GM12865 (cell line): Measurements from ENCODE around the gene SLC22A2.

Source experiments
- DNase-seq: peaks from one replicate; pipeline ENCODE4 v3.0.0; 2010; ENCODE audit warnings: low read depth
- H3K4me3 ChIP-seq: 2 replicates; pipeline ENCODE4 v1.5.1; 2011; ENCODE audit warnings: mild to moderate bottlenecking, low read depth, low read length, control low read depth
- TF ChIP-seq, protein P1 (sequence below): IDR thresholded peaks from 2 replicates; pipeline ENCODE4 v1.5.1; 2011; ENCODE audit warnings: low read length, control low read depth, low read depth, inconsistent platforms; ENCODE audit not compliant: insufficient read depth; ENCODE audit errors: missing control alignments

SLC22A2 gene

DNA sequence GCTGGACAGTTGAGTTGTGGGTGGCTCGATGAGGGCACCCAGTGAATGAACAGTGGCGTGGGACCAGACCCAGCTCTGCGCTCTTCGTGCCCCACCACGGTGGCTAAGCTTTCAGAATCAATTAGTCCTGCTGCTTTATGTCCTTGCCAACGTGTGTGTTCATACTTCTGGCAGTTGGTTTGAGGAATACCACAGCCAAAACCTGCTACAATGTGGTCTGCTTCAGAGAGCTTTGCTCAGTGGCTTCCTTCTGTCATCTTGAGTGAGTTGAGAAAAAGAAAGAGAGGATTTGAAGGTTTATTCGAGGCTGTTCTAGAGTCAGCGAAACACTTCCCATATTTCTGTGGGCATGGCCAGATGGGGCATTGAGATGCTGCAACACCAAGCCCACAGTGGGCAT lies 39.5 kb upstream of the SLC22A2 start:
- DNase-seq: no peak
- TF ChIP-seq, protein P1, sequence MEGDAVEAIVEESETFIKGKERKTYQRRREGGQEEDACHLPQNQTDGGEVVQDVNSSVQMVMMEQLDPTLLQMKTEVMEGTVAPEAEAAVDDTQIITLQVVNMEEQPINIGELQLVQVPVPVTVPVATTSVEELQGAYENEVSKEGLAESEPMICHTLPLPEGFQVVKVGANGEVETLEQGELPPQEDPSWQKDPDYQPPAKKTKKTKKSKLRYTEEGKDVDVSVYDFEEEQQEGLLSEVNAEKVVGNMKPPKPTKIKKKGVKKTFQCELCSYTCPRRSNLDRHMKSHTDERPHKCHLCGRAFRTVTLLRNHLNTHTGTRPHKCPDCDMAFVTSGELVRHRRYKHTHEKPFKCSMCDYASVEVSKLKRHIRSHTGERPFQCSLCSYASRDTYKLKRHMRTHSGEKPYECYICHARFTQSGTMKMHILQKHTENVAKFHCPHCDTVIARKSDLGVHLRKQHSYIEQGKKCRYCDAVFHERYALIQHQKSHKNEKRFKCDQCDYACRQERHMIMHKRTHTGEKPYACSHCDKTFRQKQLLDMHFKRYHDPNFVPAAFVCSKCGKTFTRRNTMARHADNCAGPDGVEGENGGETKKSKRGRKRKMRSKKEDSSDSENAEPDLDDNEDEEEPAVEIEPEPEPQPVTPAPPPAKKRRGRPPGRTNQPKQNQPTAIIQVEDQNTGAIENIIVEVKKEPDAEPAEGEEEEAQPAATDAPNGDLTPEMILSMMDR: no peak
- H3K4me3 ChIP-seq: no peak overlapping the region

DNA sequence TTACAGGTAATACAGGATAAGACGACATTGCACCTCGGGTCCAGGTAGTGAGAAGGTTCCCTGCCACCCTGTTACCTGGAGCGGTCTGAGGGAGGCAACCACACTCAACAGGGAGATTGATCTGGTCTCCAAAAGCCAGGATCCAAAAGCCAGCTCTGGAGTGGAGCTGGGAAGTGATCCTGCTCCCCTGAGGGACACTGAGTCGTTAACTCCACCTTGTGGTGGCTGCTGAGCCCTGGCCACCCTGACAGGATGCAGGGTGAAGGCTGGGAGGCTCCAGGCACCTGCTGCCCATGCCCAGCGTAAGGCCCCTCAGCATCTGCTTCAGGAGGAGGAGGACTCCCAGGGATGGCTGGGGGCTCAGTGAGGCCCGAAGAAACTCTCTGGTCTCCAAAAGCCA lies 38.7 kb upstream of the SLC22A2 start:
- TF ChIP-seq, protein P1: no peak
- no peak for DNase-seq
- H3K4me3 ChIP-seq: no peak overlapping the region

DNA sequence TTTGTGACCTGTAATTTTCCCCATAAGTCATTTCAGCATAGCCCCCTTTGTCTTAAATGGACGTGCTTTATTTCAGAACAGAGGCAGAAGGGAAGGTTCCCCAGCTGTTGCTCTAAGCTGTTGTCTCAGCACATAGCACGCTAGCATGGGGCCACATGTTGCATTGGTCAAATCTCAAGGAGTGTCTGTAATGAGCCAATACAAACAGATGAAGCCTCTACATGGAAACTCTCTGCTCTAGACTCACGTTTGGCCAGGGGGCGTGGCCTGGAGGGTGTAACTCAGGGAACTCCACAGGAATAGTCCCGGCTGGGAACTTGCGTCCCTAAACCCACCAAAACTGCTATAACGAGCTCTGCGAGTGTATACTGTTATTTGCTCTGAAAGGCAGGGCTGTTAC lies 35.2 kb upstream of the SLC22A2 start:
- TF ChIP-seq, protein P1: no peak
- no peak for DNase-seq
- no peak overlapping the region for H3K4me3 ChIP-seq

DNA sequence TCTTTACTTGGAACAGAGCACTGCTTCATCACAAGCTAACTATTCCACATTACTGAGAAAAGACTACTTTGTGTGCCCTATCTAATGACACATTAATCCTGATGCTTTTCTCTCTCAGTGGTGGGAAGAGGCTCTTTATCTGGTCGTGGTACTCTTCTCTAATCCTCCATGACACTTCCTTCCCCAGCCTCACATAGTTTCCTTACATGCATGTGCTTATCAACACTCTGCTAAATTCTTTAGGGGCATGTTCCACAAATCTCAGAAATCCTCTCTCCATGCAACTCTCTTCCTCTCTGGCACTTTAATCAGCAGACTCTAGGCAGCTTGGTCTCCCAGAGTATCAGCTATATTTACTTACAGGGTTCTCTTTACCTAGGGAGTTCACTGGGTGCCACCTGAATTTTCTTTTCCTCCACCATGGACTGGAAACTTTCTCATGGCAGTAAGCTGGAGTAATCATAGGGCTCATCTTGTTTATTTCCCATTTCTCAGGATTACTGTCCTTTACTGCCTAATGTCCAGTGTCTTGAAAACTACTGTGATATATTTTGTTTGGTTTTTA lies 27.0 kb upstream of the SLC22A2 start:
- DNase-seq: no peak
- TF ChIP-seq, protein P1: no peak
- H3K4me3 ChIP-seq: no peak overlapping the region

DNA sequence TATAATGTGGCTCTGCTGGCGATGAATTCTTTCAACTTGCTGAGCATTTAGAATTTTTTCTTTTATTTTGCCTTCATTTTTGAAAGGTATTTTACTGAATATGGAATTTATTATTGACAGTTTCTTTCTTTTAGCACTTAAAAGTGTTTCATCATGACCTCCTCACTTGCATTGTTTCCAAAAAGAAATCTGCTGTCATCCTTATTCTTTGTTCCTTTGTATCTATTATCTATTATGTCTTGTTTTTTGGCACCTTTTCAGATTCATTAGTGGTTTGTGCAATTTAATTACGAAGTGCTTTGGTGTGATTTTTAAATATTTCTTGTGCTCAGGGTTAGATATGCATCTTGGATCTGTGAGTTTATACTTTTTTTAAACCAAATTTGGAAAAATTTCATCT lies 26.0 kb upstream of the SLC22A2 start:
- no peak overlapping the region for H3K4me3 ChIP-seq
- TF ChIP-seq, protein P1: no peak
- no peak for DNase-seq

DNA sequence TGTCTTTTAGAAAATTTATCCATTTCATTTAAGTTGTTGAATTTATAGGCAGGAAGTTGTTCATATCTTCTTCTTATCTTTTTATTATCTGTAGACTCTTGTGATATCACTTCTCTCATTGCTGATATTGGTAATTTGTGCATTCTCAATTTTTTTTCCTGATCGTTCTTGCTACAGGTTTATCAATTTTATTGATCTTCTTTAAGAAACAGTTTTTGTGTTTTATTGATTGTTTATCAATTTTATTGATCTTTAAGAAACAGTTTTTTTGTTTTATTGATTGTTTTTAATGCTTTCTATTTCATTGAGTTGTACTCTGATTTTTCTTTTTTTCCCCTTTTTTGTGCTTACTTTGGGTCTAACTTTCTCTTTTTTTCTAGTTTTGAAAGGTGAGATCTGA lies 23.8 kb upstream of the SLC22A2 start:
- no peak for DNase-seq
- TF ChIP-seq, protein P1: no peak
- no peak overlapping the region for H3K4me3 ChIP-seq

DNA sequence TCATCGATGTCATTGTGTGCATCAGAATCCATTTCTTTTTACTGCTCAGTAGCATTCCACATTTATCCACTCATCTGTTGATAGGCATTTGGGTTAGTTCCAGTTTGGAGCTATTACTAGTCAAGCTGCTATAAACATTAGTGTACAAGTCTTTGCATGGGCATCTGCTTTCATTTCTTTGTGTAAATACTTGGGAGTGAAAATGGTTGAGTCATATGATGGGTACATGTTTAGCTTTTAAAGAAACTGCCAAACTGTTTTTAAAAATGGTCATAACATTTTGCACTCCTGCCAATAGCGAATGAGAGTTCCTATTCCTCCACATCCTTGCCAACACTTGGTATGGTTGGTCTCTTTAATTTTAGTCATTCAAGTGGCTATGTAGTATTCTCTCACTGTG lies 21.2 kb upstream of the SLC22A2 start:
- H3K4me3 ChIP-seq: no peak overlapping the region
- no peak for DNase-seq
- TF ChIP-seq, protein P1: no peak
